GM19025 (cell line): ENCODE results near the gene OR52E5.

Source experiments
- ATAC-seq: cut with Tn5 transposase; IDR thresholded peaks from one replicate; pipeline ENCODE4 v1.9.1; 2021; ENCODE audit warnings: mild to moderate bottlenecking, low read depth, moderate library complexity; ENCODE audit not compliant: unreplicated experiment

The OR52E5 gene

DNA sequence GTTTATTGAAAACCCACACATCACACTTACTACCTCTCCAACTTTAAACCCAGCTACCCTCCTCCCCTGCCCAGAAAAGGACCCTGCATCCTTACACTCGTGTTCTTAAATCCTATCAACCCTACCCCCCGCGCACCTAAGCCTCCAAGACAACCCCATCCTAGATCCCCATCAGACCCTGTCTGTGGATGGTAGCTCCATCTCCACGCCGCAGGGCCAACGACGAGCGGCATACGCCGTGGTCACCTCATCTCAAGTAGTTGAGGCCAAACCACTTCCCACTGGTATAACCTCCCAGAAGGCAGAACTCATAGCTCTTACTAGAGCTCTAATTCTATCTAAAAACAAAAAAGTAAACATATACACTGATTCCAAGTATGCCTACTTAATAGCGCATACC is 39.7 kb downstream of the OR52E5 start:
- ATAC-seq = no peak

DNA sequence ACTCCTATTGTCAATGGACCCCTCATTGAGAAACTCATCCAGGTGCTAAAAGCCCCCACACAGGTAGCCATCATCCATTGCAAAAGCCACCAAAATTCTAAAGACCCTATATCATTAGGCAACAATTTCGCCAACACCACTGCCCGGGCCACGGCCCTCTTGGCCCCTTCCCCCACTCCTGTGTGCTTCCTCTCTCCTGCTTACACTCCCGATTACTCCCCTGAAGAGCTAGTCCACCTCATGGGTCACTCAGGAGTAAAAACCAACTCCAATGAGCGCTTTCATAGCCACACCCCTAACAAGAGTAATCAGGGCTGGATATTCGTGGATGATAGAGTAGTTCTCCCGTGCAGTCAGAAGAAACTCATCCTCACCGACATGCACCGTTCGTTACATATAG is 40.1 kb downstream of the OR52E5 start:
- ATAC-seq = no peak

DNA sequence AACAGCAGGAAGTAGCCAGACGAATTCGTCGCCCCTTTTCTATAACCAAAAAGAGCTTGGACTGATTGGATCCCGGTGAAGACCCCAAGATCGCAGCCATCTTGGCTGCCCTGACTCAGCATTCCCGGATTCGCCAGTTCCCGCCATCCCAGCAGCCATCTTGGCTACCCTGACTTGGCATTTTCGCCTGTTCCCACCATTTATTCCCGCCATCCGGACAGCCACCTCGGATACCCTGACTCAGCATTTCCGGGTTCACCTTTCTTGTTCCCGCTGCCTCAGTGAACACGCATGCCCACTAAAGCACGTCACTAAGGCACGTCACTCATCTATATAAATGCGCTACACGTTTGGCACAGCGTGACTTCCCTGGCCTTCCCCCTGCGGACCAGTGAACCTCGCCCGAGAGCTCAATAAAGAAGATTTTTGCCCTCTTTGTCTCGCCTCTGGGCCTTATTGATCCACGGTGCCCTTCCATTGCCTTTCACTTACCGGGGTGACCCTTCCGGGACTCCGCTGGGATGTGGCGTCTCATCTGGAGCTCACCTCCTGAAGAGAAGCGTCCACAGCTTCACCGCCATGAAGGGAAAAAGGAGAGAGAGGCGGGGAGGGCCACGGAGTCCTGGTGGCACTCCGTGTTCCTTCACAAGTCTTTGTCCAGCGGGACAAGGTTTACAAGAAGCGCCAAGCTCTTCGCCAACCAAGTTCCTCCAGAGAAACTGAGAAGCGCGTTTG is 45.0 kb downstream of the OR52E5 start:
- no peak for ATAC-seq

DNA sequence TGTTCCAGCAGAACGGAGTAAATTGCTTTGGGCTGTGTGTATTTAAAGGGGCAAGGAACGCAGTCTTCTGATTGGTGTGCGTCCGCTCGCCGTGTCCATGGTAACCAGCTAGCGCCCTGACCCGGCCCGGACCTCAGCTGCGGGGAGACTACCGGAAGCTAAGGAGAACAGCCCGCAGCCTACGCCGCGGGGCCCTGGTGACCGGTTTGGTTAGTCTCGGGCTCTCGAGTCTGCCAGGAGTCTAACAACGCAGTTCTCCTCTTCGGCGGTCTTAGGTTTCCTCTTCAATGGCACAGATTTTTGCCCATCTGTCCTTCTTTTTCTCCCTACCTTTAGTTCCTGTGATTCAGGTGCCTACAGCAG is 45.6 kb downstream of the OR52E5 start:
- no peak for ATAC-seq

DNA sequence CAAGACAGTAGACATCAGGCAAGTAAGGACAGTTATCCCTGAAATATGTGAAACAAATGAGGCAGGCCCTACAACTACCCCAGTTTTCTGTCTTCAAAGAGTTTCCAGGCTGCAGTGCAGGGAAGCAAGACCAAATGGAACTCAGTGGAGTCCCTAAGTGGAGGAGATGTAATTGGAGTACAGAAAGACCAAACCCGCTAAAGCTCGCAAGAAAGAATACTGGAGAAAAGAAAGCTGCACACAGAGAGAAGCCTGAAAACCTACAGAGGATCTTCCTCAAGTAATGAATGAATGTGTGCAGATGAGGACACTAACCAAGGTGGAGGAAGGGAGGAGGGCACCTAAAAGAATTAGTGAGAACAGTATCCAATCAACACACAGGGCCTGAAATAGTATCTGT is 47.7 kb downstream of the OR52E5 start:
- ATAC-seq = no peak

DNA sequence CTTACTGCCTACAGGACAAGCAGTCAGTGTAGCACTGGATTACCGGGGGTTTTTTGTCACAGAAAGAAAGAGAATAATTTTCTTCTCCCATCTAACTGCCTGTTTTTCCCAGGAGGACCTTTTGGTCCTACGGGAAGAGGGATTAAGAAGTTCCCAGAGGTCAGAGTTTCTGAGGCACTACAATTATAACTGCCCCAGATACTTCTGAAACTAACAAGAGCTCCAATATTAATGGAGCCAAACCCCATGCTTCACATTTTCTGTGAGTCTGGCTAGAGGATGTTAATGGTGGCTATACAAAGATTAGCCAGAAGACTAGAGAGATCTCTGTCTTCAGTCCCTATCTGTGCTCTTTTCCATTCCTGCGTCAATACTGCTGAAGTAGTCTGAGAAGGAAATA is 48.9 kb downstream of the OR52E5 start, which contains the start of gene OR56A3:
OR56A3 (plus strand) TSS at position 301 of the 400 bp plus-strand sequence. CDS start 5,096 bp downstream, outside the sequence.
- ATAC-seq = no peak
